ENCODE measurements around the gene DES. TPM values are rescaled to one million over a fixed set of nuclear protein-coding genes. Genes with fewer than 3 reads are reported as not detected.
A peak's percentile ranks its signal among the peaks of the same experiment; 100 is the strongest.

Gene DES
- total RNA-seq, 1 experiment from 2014 or later: not detected

DNA sequence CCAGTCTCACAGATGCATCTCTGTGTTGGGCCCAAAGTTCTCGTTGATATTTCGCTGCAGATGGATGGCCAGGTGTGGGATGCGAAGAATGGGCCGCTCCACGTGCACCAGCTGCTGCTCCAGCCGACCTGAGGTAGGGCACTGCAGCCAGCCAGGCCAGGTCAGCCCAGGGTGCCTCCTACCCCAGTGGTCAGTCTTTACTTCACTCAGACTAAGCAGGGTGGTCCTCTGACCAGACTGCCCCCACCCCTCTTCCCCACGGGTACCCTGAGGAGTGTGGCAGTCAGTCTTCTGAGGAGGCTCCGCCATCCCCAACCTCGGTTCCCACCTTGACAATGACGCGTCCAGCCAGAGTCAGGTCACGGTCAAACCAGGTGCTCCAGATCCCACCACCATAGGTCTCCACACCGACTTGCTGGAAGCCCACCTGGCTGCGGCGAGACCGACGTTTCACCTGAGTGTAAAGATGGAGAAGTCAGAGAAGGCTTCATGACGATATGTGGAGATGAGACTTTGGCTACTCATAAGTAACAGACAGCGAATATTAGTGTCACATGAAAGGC lies 32.1 kb upstream of the DES start:
- Histone ChIP-seq H3K9me2 (replicated peaks; ENCODE audit: low read length) (no peaks in the 10 kb centered on the region), H3K79me2 (ENCODE audit: low read length) (peaks cover 11% of the 10 kb centered on the region), H3K4me1 (ENCODE audit: insufficient read depth, low read length) (peaks cover 15% of the 10 kb centered on the region), H4K20me1 (ENCODE audit: low read length) (0 out of 2 replicates have a peak, but pooled peaks cover 9% of the 10 kb centered on the region), H3K36me3 (ENCODE audit: low read depth, low read length) (peaks cover 28% of the 10 kb centered on the region), H3K4me2 (ENCODE audit: low read length) (peak overlapping the region; percentile 100), H3K9ac (ENCODE audit: low read length) (no peak overlapping the region), H2AFZ (ENCODE audit: low read length) (no peak overlapping the region), H3K4me3 (ENCODE audit: low read length) (peak overlapping the region; percentile 99; the same call in 1 of the 2 replicates), H3F3A (ENCODE audit: low read length, unreplicated experiment) (no peaks in the 10 kb centered on the region), H3K27ac (ENCODE audit: low read length) (no peak overlapping the region), H3K27me3 (ENCODE audit: low read length) (no peaks in the 10 kb centered on the region), H3K9me3 (ENCODE audit: low read length) (no peaks in the 10 kb centered on the region)
- CTCF ChIA-PET: no interaction called here
- POLR2A ChIA-PET (ENCODE audit: unreplicated experiment): no interaction called here
- no TSS peak for BruUV-seq (replicated peaks)
- intact Hi-C loops (cut with micrococcal nuclease): loop anchor here (5.0 to 10.0 kb wide), 2 partner anchors 111 to 221 kb away; partner anchors contain the start of genes GMPPA and NHEJ1
- no peak for TF ChIP-seq CTCF (conservative IDR thresholded peaks at IDR 0.05; ENCODE audit: low read depth, low read length)
- TF ChIP-seq EZH2 (IDR thresholded peaks at IDR 0.05; ENCODE audit: low read length, unreplicated experiment): no peak
- TF ChIP-seq EZH2phosphoT487 (IDR thresholded peaks at IDR 0.05; ENCODE audit: borderline replicate concordance, low read length): no peak
- DNase-seq: no peak
- ATAC-seq: no peak

DNA sequence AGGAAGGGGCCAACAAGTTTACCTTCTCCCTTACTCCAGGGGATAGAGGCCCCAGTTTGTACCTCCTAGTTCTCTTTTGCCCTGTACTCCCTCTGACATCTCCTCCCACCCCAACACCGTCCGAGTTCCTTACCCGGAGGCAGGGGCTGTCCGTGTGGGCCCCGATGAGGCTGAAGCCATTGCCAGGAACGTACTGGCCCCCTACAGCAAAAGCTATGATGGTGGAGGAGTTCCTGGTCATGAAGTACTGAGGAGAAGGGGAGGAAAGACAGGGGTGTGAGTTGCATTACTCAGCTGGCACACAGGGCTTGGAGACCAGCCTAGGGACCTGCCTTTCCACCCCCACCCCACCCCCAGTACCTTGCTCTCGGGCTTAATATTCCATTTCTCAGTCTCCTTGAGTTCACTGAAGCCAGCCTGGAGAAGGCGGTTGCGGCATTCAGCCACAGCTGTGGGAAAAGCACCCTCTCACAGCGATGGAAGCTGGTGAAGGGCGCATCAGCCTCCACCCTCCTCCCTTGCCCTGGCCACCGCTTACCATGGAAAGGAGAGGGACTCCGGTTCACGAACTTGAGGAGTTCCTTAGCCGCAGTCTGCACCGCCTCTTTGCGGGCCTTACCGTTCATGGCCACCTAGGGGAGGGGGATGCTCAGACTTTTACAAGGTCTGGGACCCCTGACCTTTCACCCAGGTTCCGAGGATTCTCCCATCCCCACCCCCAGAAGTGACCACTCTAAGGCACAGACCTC lies 31.5 kb upstream of the DES start:
- H4K20me1 ChIP-seq (ENCODE audit: low read length): 0 out of 2 replicates have a peak, but pooled peaks cover 9% of the 10 kb centered on the region
- POLR2A ChIA-PET (ENCODE audit: unreplicated experiment): interaction anchor here (1.1 to 1.4 kb wide), 2 partner anchors 111 to 112 kb away, joined by 11 to 14 read pairs; partner anchors contain the start of gene GMPPA
- H3K4me3 ChIP-seq (ENCODE audit: low read length): peak overlapping the region; percentile 99
- no peaks in the 10 kb centered on the region for H3K9me2 ChIP-seq (replicated peaks; ENCODE audit: low read length)
- intact Hi-C loops (cut with micrococcal nuclease): loop anchor here (1.0 to 10.0 kb wide), 4 partner anchors 24 to 222 kb away; partner anchors contain the start of genes GMPPA, NHEJ1, TUBA4A and TUBA4B
- H3K4me1 ChIP-seq (ENCODE audit: insufficient read depth, low read length): peaks cover 15% of the 10 kb centered on the region
- BruUV-seq (replicated peaks): TSS peak; percentile 34
- H3K4me2 ChIP-seq (ENCODE audit: low read length): peak overlapping the region; percentile 100
- TF ChIP-seq CTCF (conservative IDR thresholded peaks at IDR 0.05; ENCODE audit: low read depth, low read length) (no peak), EZH2phosphoT487 (IDR thresholded peaks at IDR 0.05; ENCODE audit: borderline replicate concordance, low read length) (no peak), EZH2 (IDR thresholded peaks at IDR 0.05; ENCODE audit: low read length, unreplicated experiment) (no peak)
- no peaks in the 10 kb centered on the region for H3F3A ChIP-seq (ENCODE audit: low read length, unreplicated experiment)
- peak overlapping the region; percentile 99 for H3K9ac ChIP-seq (ENCODE audit: low read length)
- no peaks in the 10 kb centered on the region for H3K9me3 ChIP-seq (ENCODE audit: low read length)
- peaks cover 28% of the 10 kb centered on the region for H3K36me3 ChIP-seq (ENCODE audit: low read depth, low read length)
- H3K79me2 ChIP-seq (ENCODE audit: low read length): peaks cover 11% of the 10 kb centered on the region
- DNase-seq (no peak), ATAC-seq (no peak)
- peak overlapping the region; percentile 87; the same call in 1 of the 2 replicates for H2AFZ ChIP-seq (ENCODE audit: low read length)
- no peak overlapping the region for H3K27ac ChIP-seq (ENCODE audit: low read length)
- CTCF ChIA-PET: interaction anchor here (1.3 kb wide), 1 partner anchor 92 kb away, joined by 5 read pairs; no protein-coding TSS in a partner anchor
- no peaks in the 10 kb centered on the region for H3K27me3 ChIP-seq (ENCODE audit: low read length)
